ENCODE data around the gene UCK2. TPM values are rescaled to one million over a fixed set of nuclear protein-coding genes. Genes with fewer than 3 reads are reported as not detected.

Gene UCK2
- total RNA-seq: 28.5 and 30.2 TPM in 2 replicates

DNA sequence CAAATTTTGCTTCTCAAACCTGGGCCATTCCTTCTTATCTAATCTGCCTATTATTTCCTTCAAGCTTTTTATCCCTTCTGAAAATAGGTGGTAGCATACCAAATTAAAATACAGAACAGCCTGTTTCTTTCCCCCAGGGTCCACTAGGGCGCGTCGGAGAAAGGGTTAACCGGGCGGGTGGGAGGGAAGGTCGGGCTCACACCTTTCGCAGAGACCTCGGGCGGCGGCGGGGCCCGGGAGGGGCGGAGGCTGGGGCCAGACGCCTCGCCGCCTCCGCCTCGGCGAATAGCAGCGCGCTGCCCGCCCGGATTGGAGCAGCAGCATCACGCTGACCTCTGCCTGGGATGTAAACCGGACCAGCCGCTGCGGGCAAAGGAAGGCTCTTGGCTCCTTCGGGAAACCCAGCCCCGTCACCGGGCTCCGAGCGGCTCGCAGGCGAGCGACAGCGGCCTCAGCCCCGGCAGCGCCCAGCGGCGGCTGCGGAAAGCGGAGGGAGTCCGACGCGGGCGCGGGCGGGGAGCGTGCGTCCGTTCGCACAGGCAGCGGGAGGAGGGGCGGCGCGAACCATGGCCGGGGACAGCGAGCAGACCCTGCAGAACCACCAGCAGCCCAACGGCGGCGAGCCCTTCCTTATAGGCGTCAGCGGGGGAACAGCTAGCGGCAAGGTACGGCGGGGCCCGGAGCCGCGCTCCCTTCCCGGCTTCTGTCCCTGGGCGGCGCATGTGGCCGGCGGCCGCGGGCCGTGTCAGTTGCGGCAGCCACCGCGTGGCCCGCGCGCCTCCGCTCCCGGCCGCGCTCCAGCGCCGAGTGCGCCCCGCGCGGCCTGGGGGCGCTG is at the start of gene UCK2:
Gene UCK2 (plus strand): TSS at position 347 of the 835 bp plus-strand sequence. CDS start 220 bp downstream, at position 567.

Other genes starting within 250 kb of the UCK2 start
- 215 and 246 TPM in 2 replicates for gene MGST3, start 196.4 kb upstream of the UCK2 start, total RNA-seq
- 162 and 170 TPM in 2 replicates for gene ALDH9A1, start 129.1 kb upstream of the UCK2 start, total RNA-seq
- 41.7 and 60.4 TPM in 2 replicates for gene TMCO1, start 58.7 kb upstream of the UCK2 start, total RNA-seq

All from bronchial smooth muscle cell (primary cell).